ENCODE data around the gene FAU. TPM values are rescaled to one million over a fixed set of nuclear protein-coding genes. Genes with fewer than 3 reads are reported as not detected.

FAU gene
- total and polyA plus RNA-seq, 9 of the 15 experiments (the other 6 are each of a cell fraction or from before 2014, with no cell fraction given), result 433 to 1,827 (median 942) TPM

GRCh38 chr11:65111744-65112545 is 10.0 kb downstream of the FAU start, which contains the start of gene TM7SF2 (continued):
- TF ChIP-seq ZNF277 (CRISPR knock-in tag; IDR thresholded peaks at IDR 0.05; ENCODE audit: borderline replicate concordance) (no peak), KLF10 (CRISPR knock-in tag; IDR thresholded peaks at IDR 0.05) (no peak), NFE2L1 (tag; IDR thresholded peaks at IDR 0.05; ENCODE audit: borderline replicate concordance, low read depth) (no peak), ZNF347 (CRISPR knock-in tag; IDR thresholded peaks at IDR 0.05; ENCODE audit: low read depth) (no peak), LARP7 (IDR thresholded peaks at IDR 0.05) (0 out of 2 replicates have a peak, but pooled peaks have one; percentile 56), ZNF589 (CRISPR knock-in tag; IDR thresholded peaks at IDR 0.05; ENCODE audit: low read depth) (no peak), MEIS2 (IDR thresholded peaks at IDR 0.05; ENCODE audit: partially characterized antibody) (no peak), TEAD1 (CRISPR knock-in tag; IDR thresholded peaks at IDR 0.05) (no peak), CEBPZ (IDR thresholded peaks at IDR 0.05; ENCODE audit: borderline replicate concordance, low read depth, low read length) (no peak), ZBTB1 (CRISPR knock-in tag; IDR thresholded peaks at IDR 0.05; ENCODE audit: borderline replicate concordance, low read depth) (no peak), POLR2H (tag; IDR thresholded peaks at IDR 0.05; ENCODE audit: low read depth) (peak; percentile 90), U2AF1 (optimal IDR thresholded peaks at IDR 0.05; ENCODE audit: low read depth, low read length) (no peak), TRIM24 (IDR thresholded peaks at IDR 0.05) (no peak), SMARCE1 (IDR thresholded peaks at IDR 0.05) (no peak), BRD4 (IDR thresholded peaks at IDR 0.05) (no peak), RFX7 (CRISPR knock-in tag; IDR thresholded peaks at IDR 0.05) (no peak), RBM14 (IDR thresholded peaks at IDR 0.05; ENCODE audit: borderline replicate concordance, insufficient read depth, low read depth, low read length) (no peak), POU5F1 (IDR thresholded peaks at IDR 0.05; ENCODE audit: borderline replicate concordance, low read depth, low read length, partially characterized antibody) (no peak)
- TF ChIP-seq, protein P1, sequence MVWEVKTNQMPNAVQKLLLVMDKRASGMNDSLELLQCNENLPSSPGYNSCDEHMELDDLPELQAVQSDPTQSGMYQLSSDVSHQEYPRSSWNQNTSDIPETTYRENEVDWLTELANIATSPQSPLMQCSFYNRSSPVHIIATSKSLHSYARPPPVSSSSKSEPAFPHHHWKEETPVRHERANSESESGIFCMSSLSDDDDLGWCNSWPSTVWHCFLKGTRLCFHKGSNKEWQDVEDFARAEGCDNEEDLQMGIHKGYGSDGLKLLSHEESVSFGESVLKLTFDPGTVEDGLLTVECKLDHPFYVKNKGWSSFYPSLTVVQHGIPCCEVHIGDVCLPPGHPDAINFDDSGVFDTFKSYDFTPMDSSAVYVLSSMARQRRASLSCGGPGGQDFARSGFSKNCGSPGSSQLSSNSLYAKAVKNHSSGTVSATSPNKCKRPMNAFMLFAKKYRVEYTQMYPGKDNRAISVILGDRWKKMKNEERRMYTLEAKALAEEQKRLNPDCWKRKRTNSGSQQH (CRISPR knock-in tag; IDR thresholded peaks at IDR 0.05), result peak; percentile 89; the same call in 1 of the 2 replicates
- TF ChIP-seq, protein P2, sequence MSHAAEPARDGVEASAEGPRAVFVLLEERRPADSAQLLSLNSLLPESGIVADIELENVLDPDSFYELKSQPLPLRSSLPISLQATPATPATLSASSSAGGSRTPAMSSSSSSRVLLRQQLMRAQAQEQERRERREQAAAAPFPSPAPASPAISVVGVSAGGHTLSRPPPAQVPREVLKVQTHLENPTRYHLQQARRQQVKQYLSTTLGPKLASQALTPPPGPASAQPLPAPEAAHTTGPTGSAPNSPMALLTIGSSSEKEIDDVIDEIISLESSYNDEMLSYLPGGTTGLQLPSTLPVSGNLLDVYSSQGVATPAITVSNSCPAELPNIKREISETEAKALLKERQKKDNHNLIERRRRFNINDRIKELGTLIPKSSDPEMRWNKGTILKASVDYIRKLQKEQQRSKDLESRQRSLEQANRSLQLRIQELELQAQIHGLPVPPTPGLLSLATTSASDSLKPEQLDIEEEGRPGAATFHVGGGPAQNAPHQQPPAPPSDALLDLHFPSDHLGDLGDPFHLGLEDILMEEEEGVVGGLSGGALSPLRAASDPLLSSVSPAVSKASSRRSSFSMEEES (CRISPR knock-in tag; IDR thresholded peaks at IDR 0.05), result no peak
